ENCODE measurements around the gene DUSP12. TPM values are rescaled to one million over a fixed set of nuclear protein-coding genes. Genes with fewer than 3 reads are reported as not detected.

Gene DUSP12
- total and polyA plus RNA-seq, 10 donors = 17.9 to 39.9 (median 23.3) TPM

- 73 to 91% (median 78%) methylated on average over 5 of the region's 5 CpGs for WGBS, 5 donors
- no peaks in the 10 kb centered on the region for H3K36me3 ChIP-seq
- H3K4me1 ChIP-seq = peaks cover 4 to 25% (median 18%) of the 10 kb centered on the region in 6 donors
- no peak overlapping the region for H3K27ac ChIP-seq
- TF ChIP-seq, protein P1, sequence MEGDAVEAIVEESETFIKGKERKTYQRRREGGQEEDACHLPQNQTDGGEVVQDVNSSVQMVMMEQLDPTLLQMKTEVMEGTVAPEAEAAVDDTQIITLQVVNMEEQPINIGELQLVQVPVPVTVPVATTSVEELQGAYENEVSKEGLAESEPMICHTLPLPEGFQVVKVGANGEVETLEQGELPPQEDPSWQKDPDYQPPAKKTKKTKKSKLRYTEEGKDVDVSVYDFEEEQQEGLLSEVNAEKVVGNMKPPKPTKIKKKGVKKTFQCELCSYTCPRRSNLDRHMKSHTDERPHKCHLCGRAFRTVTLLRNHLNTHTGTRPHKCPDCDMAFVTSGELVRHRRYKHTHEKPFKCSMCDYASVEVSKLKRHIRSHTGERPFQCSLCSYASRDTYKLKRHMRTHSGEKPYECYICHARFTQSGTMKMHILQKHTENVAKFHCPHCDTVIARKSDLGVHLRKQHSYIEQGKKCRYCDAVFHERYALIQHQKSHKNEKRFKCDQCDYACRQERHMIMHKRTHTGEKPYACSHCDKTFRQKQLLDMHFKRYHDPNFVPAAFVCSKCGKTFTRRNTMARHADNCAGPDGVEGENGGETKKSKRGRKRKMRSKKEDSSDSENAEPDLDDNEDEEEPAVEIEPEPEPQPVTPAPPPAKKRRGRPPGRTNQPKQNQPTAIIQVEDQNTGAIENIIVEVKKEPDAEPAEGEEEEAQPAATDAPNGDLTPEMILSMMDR (IDR thresholded peaks at IDR 0.05 in 8 of 11, conservative IDR thresholded peaks at IDR 0.05 in 3 of 11) = no peak
- TF ChIP-seq POLR2AphosphoS5 (IDR thresholded peaks at IDR 0.05) (no peak), POLR2A (IDR thresholded peaks at IDR 0.05) (no peak)
- intact Hi-C loops (cut with DNase I; ENCODE audit: low total_unique reads) = no loop called here
- H3K9me3 ChIP-seq = no peaks in the 10 kb centered on the region
- peaks cover 0 to 11% (median 0%) of the 10 kb centered on the region in 7 donors for H3K27me3 ChIP-seq (replicated peaks in 1 of 7)
- H3K4me3 ChIP-seq = no peak overlapping the region
- DNase-seq = no peak
Observed at GRCh38 chr1:161731981-161732718, 17.4 kb upstream of the DUSP12 start.

DNA sequence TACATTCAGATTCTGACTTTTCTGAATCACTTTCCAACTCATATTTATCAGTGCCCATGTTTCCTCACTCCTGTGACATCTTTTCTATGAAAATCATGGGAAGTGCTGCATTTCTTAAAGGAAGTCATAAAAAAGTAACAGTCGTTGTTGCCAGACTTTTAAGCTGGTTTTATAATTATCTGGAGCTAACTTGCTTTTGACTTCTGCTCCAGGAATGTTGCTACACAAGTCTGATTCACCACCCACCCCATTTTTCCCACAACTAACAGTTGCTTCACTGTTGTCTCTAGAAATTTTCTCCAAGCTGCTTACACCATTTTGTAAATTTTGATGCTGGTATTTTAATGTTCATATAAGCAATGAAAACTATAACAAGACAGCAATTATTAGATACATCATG lies 16.1 kb upstream of the DUSP12 start:
- intact Hi-C loops (cut with DNase I; ENCODE audit: low total_unique reads) = no loop called here
- Histone ChIP-seq H3K27ac (no peak overlapping the region), H3K4me3 (no peak overlapping the region), H3K27me3 (replicated peaks in 1 of 7) (peaks cover 0 to 3% (median 0%) of the 10 kb centered on the region in 7 donors), H3K36me3 (no peaks in the 10 kb centered on the region), H3K9me3 (no peaks in the 10 kb centered on the region), H3K4me1 (peaks cover 0 to 18% (median 12%) of the 10 kb centered on the region in 6 donors)
- DNase-seq = no peak
- 9 to 16% (median 13%) methylated on average over 1 of the region's 1 CpG for WGBS, 5 donors
- TF ChIP-seq POLR2A (IDR thresholded peaks at IDR 0.05) = no peak
- TF ChIP-seq POLR2AphosphoS5 (IDR thresholded peaks at IDR 0.05) = no peak
- TF ChIP-seq, protein P1 (IDR thresholded peaks at IDR 0.05 in 8 of 11, conservative IDR thresholded peaks at IDR 0.05 in 3 of 11) = no peak

GRCh38 chr1:161735837-161736236 lies 13.7 kb upstream of the DUSP12 start:
- TF ChIP-seq POLR2AphosphoS5 (IDR thresholded peaks at IDR 0.05) (no peak), POLR2A (IDR thresholded peaks at IDR 0.05) (no peak)
- TF ChIP-seq, protein P1 (IDR thresholded peaks at IDR 0.05 in 8 of 11, conservative IDR thresholded peaks at IDR 0.05 in 3 of 11) = no peak
- Histone ChIP-seq H3K36me3 (no peaks in the 10 kb centered on the region), H3K4me3 (no peak overlapping the region), H3K27ac (no peak overlapping the region), H3K27me3 (replicated peaks in 1 of 7) (no peaks in the 10 kb centered on the region), H3K4me1 (peaks cover 7 to 30% (median 28%) of the 10 kb centered on the region in 6 donors), H3K9me3 (no peaks in the 10 kb centered on the region)
- WGBS, 5 donors = 72 to 91% (median 87%) methylated on average over 3 of the region's 3 CpGs
- intact Hi-C loops (cut with DNase I; ENCODE audit: low total_unique reads) = no loop called here
- DNase-seq = no peak

DNA sequence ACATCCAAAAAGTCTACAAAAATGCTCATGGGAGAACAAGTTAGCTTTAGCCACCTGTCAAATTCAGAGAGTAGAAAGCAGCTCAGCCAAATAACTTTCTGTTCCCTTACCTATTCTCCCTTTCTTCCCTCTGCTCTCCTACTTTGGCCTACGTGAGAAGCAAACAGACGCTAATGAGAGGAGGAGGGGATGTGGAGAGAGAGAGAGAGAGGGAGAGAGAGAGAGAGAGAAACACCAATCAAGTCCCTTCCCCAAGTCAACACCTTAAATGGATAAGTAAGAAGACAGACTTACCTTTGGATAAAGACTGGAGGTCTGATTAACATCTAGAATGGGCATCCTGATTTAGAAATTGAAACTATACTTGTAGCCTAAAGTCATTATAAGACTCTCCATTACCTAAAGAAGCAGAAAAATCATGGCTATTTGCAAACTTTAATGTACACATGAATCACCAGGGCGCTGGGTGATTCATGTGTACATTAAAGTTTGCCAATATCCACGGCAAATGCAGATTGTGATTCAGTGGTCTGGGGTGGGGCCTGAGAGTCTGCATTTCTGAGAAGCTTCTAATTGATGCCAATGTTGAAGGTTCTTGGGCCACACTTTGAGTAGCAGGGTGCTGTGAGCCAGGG lies 13.1 kb upstream of the DUSP12 start:
- no peak for TF ChIP-seq POLR2A (IDR thresholded peaks at IDR 0.05)
- TF ChIP-seq, protein P1 (IDR thresholded peaks at IDR 0.05 in 8 of 11, conservative IDR thresholded peaks at IDR 0.05 in 3 of 11) = no peak
- no peak for TF ChIP-seq POLR2AphosphoS5 (IDR thresholded peaks at IDR 0.05)
- Histone ChIP-seq H3K4me1 (peaks cover 12 to 36% (median 35%) of the 10 kb centered on the region in 6 donors), H3K27ac (no peak overlapping the region), H3K9me3 (no peaks in the 10 kb centered on the region), H3K4me3 (no peak overlapping the region), H3K27me3 (replicated peaks in 1 of 7) (no peaks in the 10 kb centered on the region), H3K36me3 (no peaks in the 10 kb centered on the region)
- DNase-seq = no peak
- 68 to 86% (median 79%) methylated on average over 4 of the region's 4 CpGs for WGBS, 5 donors
- intact Hi-C loops (cut with DNase I; ENCODE audit: low total_unique reads) = no loop called here

Measured in spleen (tissue), 11 donors.